ENCODE measurements around the gene RMND5A. TPM values are rescaled to one million over a fixed set of nuclear protein-coding genes. Genes with fewer than 3 reads are reported as not detected.

Gene RMND5A
- total RNA-seq, 1 experiment from 2014 or later, result 34.1 TPM

DNA sequence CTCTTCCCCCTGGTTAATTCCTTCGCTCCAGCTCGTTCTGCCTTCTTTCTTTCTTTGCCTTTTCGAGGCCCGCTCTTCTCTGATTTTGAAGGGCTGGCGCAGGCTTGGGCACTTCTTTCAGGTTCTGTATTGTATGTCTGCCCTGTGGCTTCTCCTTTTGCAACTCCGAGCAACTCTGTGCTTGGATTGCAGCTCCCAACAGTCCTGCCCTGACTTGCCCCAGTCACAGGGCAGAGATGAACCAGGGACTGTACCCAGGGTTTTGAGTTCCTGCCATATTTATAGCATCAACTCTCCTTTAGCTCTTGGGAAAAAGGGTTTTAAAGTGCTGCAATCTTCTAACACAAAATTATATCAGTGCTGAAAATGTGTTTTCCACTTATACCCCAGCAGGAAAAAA lies 101.8 kb downstream of the RMND5A start:
- CTCF ChIA-PET, result no interaction called here
- no peak for ATAC-seq
- no peaks in the 10 kb centered on the region; the same call in 1 of the 2 replicates for H3K27me3 ChIP-seq (ENCODE audit: low read length)
- no peaks in the 10 kb centered on the region for H3K9me2 ChIP-seq (replicated peaks; ENCODE audit: low read length)
- no peaks in the 10 kb centered on the region for H3K36me3 ChIP-seq (ENCODE audit: low read depth, low read length)
- H3K4me1 ChIP-seq (ENCODE audit: insufficient read depth, low read length), result no peaks in the 10 kb centered on the region
- H2AFZ ChIP-seq (ENCODE audit: low read length), result no peak overlapping the region
- no peak overlapping the region for H3K4me3 ChIP-seq (ENCODE audit: low read length)
- intact Hi-C loops (cut with micrococcal nuclease), result no loop called here
- BruUV-seq (replicated peaks), result no TSS peak
- TF ChIP-seq EZH2 (IDR thresholded peaks at IDR 0.05; ENCODE audit: low read length, unreplicated experiment) (no peak), EZH2phosphoT487 (IDR thresholded peaks at IDR 0.05; ENCODE audit: borderline replicate concordance, low read length) (no peak)
- TF ChIP-seq, protein P1, sequence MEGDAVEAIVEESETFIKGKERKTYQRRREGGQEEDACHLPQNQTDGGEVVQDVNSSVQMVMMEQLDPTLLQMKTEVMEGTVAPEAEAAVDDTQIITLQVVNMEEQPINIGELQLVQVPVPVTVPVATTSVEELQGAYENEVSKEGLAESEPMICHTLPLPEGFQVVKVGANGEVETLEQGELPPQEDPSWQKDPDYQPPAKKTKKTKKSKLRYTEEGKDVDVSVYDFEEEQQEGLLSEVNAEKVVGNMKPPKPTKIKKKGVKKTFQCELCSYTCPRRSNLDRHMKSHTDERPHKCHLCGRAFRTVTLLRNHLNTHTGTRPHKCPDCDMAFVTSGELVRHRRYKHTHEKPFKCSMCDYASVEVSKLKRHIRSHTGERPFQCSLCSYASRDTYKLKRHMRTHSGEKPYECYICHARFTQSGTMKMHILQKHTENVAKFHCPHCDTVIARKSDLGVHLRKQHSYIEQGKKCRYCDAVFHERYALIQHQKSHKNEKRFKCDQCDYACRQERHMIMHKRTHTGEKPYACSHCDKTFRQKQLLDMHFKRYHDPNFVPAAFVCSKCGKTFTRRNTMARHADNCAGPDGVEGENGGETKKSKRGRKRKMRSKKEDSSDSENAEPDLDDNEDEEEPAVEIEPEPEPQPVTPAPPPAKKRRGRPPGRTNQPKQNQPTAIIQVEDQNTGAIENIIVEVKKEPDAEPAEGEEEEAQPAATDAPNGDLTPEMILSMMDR (conservative IDR thresholded peaks at IDR 0.05; ENCODE audit: low read depth, low read length), result no peak
- DNase-seq, result no peak
- no peak overlapping the region for H3K9ac ChIP-seq (ENCODE audit: low read length)
- no peaks in the 10 kb centered on the region for H3K79me2 ChIP-seq (ENCODE audit: low read length)
- H3K9me3 ChIP-seq (ENCODE audit: low read length), result no peaks in the 10 kb centered on the region
- H3K4me2 ChIP-seq (ENCODE audit: low read length), result no peak overlapping the region
- POLR2A ChIA-PET (ENCODE audit: unreplicated experiment), result no interaction called here
- no peaks in the 10 kb centered on the region for H4K20me1 ChIP-seq (ENCODE audit: low read length)
- no peak overlapping the region for H3K27ac ChIP-seq (ENCODE audit: low read length)
- no peaks in the 10 kb centered on the region for H3F3A ChIP-seq (ENCODE audit: low read length, unreplicated experiment)

DNA sequence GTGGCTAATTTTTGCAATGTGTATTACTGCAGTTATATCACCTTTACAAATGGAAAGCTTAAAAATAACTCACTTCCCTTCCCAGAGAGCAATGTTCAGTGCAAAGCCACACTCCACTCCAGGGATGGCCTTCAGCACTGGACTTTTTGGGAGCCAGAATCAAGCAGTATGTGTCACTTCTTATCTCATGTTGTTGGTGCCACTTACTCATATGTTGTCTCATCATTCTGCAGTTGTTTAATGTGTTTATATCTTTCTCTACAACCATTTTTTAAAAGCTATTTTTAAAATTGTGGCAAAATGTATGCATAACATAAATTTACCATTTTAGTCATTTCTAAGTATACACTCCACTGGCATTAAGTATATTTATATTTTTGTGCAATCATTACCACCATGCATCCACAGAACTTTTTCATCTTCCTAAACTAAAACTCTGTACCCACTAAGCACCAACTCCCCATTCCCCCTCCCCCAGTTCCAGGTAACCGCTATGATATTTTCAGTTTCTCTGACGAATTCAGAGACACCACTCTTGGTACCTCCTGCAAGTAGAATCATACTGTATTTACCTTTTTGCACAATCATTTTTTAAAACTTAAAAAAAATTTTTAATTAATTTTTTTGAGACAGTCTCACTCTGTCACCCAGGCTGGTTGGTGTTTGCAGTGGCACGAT lies 102.7 kb downstream of the RMND5A start:
- intact Hi-C loops (cut with micrococcal nuclease), result no loop called here

More for the DNA sequence above, 102.7 kb downstream of the RMND5A start:
- CTCF ChIA-PET, result no interaction called here
- H4K20me1 ChIP-seq (ENCODE audit: low read length), result no peaks in the 10 kb centered on the region
- no peaks in the 10 kb centered on the region; the same call in 1 of the 2 replicates for H3K27me3 ChIP-seq (ENCODE audit: low read length)
- no peaks in the 10 kb centered on the region for H3F3A ChIP-seq (ENCODE audit: low read length, unreplicated experiment)
- H3K4me3 ChIP-seq (ENCODE audit: low read length), result no peak overlapping the region
- DNase-seq, result no peak
- ATAC-seq, result no peak
- H3K79me2 ChIP-seq (ENCODE audit: low read length), result no peaks in the 10 kb centered on the region
- no peaks in the 10 kb centered on the region for H3K36me3 ChIP-seq (ENCODE audit: low read depth, low read length)
- no peak for TF ChIP-seq EZH2phosphoT487 (IDR thresholded peaks at IDR 0.05; ENCODE audit: borderline replicate concordance, low read length)
- no peak for TF ChIP-seq EZH2 (IDR thresholded peaks at IDR 0.05; ENCODE audit: low read length, unreplicated experiment)
- TF ChIP-seq, protein P1 (conservative IDR thresholded peaks at IDR 0.05; ENCODE audit: low read depth, low read length), result no peak
- no peak overlapping the region for H3K9ac ChIP-seq (ENCODE audit: low read length)
- POLR2A ChIA-PET (ENCODE audit: unreplicated experiment), result no interaction called here
- BruUV-seq (replicated peaks), result no TSS peak
- no peak overlapping the region for H3K4me2 ChIP-seq (ENCODE audit: low read length)
- H3K4me1 ChIP-seq (ENCODE audit: insufficient read depth, low read length), result no peaks in the 10 kb centered on the region
- H3K9me3 ChIP-seq (ENCODE audit: low read length), result no peaks in the 10 kb centered on the region
- no peak overlapping the region for H2AFZ ChIP-seq (ENCODE audit: low read length)
- no peak overlapping the region for H3K27ac ChIP-seq (ENCODE audit: low read length)
- no peaks in the 10 kb centered on the region for H3K9me2 ChIP-seq (replicated peaks; ENCODE audit: low read length)
